WTC11 (cell line): ENCODE data around the gene STX4.

Experiments used
- AFF4 ChIP-seq: sonication (generic); formaldehyde crosslinking; IDR thresholded peaks from 2 replicates; pipeline ENCODE4 v1.8.1; 2023; ENCODE audit warnings: mild to moderate bottlenecking, missing genetic modification reagents, borderline replicate concordance
- ATF1 ChIP-seq: sonication (generic); formaldehyde crosslinking; IDR thresholded peaks from 2 replicates; pipeline ENCODE4 v1.8.1; 2023; ENCODE audit warnings: mild to moderate bottlenecking, moderate library complexity, missing genetic modification reagents
- ATF3 ChIP-seq: sonication (generic); formaldehyde crosslinking; conservative IDR thresholded peaks from 2 replicates; pipeline ENCODE4 v1.8.1; 2022; ENCODE audit warnings: mild to moderate bottlenecking, missing genetic modification reagents
- NR2C2 ChIP-seq: sonication (generic); formaldehyde crosslinking; IDR thresholded peaks from 2 replicates; pipeline ENCODE4 v1.8.0; 2022; ENCODE audit warnings: mild to moderate bottlenecking, missing genetic modification reagents
- TCF7 ChIP-seq: sonication (generic); formaldehyde crosslinking; IDR thresholded peaks from 2 replicates; pipeline ENCODE4 v1.8.0; 2022; ENCODE audit warnings: mild to moderate bottlenecking, low read depth, missing genetic modification reagents, moderate library complexity
- TEAD4 ChIP-seq: sonication (generic); formaldehyde crosslinking; IDR thresholded peaks from 2 replicates; pipeline ENCODE4 v1.8.0; 2022; ENCODE audit warnings: mild to moderate bottlenecking, missing genetic modification reagents
- TP53 ChIP-seq: sonication (generic); formaldehyde crosslinking; IDR thresholded peaks from 2 replicates; pipeline ENCODE4 v1.8.1; 2023; ENCODE audit warnings: mild to moderate bottlenecking, missing genetic modification reagents
- TF ChIP-seq, protein P1 (sequence below): fragments of 200-600 bp; IDR thresholded peaks from 2 replicates; pipeline ENCODE4 v1.8.0; 2022; ENCODE audit warnings: antibody characterized with exemption

- TF ChIP-seq TCF7 (CRISPR knock-in tag) = no peak
- no peak for TF ChIP-seq TEAD4 (CRISPR knock-in tag)
- no peak for TF ChIP-seq ATF3
- no peak for TF ChIP-seq AFF4
- TF ChIP-seq, protein P1, sequence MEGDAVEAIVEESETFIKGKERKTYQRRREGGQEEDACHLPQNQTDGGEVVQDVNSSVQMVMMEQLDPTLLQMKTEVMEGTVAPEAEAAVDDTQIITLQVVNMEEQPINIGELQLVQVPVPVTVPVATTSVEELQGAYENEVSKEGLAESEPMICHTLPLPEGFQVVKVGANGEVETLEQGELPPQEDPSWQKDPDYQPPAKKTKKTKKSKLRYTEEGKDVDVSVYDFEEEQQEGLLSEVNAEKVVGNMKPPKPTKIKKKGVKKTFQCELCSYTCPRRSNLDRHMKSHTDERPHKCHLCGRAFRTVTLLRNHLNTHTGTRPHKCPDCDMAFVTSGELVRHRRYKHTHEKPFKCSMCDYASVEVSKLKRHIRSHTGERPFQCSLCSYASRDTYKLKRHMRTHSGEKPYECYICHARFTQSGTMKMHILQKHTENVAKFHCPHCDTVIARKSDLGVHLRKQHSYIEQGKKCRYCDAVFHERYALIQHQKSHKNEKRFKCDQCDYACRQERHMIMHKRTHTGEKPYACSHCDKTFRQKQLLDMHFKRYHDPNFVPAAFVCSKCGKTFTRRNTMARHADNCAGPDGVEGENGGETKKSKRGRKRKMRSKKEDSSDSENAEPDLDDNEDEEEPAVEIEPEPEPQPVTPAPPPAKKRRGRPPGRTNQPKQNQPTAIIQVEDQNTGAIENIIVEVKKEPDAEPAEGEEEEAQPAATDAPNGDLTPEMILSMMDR = no peak
- no peak for TF ChIP-seq ATF1
- TF ChIP-seq NR2C2 (CRISPR knock-in tag) = no peak
- TF ChIP-seq TP53 (CRISPR knock-in tag) = no peak
Measured at GRCh38 chr16:30989469-30990047, 43.8 kb upstream of the STX4 start.
